HG02943 (cell line): ENCODE results near the gene STOX2.

Experiments used
- ATAC-seq: cut with Tn5 transposase; IDR thresholded peaks from one replicate; pipeline ENCODE4 v1.9.1; 2021; ENCODE audit warnings: mild to moderate bottlenecking, low read depth, moderate library complexity; ENCODE audit not compliant: unreplicated experiment

The STOX2 gene, protein sequence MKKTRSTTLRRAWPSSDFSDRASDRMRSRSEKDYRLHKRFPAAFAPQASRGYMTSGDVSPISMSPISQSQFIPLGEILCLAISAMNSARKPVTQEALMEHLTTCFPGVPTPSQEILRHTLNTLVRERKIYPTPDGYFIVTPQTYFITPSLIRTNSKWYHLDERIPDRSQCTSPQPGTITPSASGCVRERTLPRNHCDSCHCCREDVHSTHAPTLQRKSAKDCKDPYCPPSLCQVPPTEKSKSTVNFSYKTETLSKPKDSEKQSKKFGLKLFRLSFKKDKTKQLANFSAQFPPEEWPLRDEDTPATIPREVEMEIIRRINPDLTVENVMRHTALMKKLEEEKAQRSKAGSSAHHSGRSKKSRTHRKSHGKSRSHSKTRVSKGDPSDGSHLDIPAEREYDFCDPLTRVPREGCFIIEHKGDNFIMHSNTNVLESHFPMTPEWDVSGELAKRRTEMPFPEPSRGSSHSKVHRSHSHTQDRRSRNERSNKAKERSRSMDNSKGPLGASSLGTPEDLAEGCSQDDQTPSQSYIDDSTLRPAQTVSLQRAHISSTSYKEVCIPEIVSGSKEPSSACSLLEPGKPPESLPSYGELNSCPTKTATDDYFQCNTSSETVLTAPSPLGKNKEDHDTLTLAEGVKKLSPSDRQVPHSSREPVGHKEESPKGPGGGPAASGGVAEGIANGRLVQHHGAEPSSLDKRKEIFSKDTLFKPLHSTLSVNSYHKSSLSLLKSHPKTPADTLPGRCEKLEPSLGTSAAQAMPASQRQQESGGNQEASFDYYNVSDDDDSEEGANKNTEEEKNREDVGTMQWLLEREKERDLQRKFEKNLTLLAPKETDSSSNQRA (N-terminal part only)

DNA sequence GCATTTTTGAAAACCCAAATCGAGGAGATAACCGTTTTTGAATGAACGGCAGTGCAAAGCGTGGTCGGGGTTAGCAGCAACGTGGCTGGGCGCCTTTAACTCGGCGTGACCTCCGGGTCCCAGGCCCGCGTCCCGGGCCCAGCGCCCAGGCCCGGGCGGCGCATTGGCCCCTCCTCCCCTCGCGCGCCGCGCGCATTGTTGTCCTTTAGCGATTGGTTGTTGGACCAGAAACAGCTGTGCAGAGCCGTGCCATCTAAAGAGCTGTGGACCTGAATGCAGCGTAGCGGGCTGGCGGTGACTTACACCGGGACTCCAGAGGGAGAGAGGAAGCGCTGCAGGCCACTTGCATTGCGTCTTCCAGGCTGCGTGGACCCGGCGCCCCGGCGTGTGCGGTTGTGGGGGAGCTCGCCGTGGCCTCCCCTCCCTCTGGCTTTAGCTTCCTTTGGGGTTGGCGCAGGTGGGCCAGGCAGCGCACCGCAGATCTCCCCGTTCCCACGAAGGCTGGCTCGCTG lies at the start of gene STOX2:
Gene STOX2 (plus strand): TSS at position 227 of the 512 bp plus-strand sequence. CDS start 1,484 bp downstream, outside the sequence.
- no peak for ATAC-seq

DNA sequence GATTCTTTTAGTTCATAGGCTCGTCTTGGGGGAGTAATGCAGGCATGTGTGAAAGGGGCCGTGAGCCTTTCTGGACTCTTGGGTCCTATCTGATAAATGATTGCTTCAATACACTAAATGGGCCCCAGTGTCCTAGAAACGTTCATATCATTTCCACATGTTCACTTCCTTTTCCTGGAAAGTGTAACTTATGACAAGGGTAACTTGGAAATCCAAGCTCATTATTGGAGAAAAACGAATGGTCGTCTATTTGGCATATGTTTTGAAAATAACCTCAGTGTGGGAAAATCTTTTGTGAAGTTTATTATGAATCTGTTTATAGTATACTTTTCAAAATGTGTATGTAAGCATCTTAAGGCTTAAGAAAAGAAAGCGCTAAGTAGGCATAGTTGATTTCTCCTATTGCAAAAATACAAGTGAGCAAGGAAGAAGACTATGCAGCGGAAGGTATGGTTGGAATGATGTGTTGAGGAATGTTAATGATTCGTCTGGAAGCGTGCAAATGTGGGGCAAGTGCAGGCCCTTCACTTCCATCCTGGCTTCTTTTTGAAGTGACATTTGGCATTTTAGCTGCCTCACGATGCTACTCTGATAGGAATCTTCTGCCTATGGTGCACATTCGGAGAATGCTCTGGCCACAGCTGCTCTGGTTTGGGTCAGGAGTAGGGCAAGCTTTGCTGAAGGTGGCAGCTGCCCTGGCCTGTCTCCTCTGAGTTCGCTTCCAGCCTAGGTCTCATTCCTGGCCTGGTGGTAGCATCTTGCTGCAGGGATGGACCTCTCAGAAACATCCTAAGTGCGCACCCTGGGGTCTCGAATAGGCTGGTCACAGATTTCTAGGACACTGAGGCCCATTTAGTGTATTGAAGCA lies 49.5 kb upstream of the STOX2 start:
- ATAC-seq = no peak

DNA sequence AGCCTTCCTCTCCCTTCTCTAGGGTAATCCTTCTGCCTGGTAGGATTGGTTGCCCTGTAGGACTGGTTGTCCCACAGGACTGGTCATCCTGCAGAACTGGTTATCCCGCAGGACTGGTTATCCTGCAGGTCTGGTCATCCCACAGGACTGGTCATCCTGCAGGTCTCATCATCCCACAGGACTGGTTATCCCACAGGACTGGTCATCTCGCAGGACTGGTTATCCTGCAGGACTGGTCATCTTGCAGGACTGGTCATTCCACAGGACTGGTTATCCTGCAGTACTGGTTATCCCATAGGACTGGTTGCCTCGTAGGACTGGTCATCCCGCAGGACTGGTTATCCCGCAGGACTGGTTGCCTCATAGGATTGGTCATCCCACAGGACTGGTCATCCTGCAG lies 48.1 kb upstream of the STOX2 start:
- no peak for ATAC-seq

DNA sequence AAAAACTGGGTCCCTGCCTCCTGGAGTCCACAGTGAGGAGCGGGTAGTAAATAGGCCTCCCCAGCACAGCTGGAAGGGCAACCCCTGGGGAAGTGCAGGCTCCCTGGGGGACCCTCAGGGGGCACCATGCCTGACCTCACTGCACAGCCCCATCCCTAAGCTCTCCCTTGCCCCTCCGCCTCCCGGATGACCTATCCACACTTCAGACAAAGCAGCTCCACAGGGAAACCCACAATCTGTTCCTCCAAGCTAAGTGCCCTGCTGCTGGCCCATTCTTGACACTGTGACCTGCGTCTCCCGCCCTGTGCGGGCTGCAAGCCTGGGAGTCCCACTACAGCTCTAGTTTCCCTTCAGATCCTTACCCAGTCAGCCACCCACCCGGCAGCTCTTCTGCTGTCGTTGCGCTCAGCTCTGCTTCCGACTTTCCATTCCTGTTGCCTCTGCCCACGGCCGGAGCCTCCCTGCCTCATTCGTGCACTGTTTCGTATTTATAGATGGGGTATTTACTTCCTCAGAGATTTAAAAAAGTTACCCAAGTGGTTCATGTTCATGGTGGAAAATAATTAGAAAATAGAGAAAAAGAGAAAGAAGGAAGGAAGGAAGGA lies 47.0 kb upstream of the STOX2 start:
- ATAC-seq = no peak

DNA sequence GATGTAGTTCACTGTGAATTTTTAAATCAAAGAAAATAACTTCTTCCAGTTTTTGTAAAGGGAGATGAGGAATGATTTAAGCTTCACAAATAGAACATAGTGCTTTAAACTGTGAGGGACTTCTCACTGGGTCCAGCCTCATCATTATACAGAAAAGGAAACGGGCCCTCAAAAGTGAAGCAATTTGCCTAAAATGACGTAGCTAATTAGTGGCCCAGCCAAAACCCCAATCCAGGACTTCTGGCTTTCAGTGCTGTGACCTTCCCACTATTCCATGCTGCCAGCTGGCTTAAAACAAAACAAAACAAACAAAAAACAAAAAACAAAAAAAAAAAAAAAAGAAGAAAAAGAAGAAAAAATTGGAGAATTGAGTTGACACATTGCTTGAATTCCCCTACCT lies 45.0 kb upstream of the STOX2 start:
- ATAC-seq = no peak

DNA sequence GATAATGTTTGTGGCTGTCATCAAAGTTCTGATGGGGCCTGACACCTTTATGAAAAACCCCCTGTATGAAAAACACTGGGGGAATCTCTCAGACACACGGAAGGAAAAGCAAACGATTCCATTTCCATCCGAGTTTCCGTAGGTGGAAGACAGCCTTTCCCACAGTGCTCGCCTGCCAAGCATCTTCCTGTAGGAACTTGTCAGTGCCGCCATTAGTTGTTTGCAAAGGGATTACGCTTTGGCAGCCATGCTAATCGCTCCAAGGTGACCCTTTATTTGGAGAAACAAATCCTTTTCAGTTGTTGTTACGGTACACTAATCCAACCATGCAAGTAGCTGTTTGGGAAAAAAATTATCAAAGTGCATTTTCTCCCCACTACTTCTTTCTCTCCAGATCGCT lies 44.4 kb upstream of the STOX2 start:
- no peak for ATAC-seq

DNA sequence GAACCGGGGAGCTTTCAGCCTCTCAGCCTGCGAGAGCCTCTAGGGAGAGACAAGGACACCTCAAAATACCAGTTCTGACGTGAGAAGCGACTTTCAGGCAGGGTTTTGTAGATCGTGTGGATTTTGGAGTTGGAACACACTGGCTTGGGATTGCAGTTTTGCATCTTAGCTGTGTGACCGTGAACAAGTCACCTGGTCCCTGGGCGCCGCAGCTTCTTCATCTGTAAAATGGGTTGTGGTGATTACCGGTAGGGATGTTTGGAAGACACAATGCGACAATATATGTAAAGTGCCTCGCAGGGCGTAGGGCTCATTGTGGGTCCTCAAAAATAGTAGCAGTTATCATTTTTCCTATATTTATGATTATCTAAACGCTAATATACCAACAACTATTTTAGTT lies 43.7 kb upstream of the STOX2 start:
- no peak for ATAC-seq

DNA sequence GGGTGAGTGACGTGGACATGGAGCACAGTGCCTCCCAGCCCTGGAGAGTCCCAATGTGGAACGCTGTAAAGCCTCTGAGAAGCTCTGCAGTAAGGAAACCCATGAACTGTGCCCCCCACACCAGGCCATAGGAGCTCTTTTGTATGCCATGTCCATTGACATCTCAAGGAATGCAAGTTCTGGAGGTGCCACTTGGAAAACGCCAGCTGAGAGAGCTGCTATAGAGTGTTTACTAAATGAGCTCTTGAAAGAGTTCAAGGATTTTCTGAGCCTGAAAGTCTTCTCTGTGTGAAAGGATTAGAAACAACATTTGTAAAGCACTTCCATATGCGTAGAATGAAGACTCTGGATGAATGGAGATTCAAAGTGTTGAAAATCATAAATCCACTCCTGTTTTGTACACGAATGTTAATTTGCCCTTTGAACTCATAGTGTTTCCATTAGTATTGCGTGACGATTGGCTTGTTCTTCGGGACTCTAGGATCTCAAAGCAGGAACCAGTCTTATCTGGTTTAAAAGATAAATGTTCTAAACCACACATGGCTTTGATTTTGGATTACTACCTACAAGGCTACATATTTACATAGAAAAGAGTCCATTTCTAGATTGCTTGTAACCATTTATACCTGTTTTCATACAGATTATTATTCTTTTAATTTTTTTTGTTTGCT lies 41.8 kb upstream of the STOX2 start:
- no peak for ATAC-seq

DNA sequence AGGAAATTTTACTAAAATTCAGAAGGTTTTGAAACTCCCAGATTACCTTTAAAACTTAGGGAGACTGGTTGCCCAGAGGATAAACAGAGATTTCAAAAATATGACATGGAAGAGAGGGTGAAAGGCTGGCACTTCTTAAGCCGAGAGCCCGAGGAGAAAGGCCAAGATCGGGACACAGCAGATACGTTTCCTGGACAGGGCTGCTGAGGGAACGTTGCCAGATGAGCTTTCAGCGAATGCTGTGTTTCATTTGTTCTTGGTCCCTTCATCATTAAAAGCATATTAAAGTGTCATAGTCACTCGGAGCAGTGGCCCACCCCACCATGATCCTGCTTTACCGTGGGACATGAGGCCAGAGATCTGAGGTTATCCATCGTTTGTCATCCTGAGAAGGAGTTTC lies 37.9 kb upstream of the STOX2 start:
- ATAC-seq = no peak

DNA sequence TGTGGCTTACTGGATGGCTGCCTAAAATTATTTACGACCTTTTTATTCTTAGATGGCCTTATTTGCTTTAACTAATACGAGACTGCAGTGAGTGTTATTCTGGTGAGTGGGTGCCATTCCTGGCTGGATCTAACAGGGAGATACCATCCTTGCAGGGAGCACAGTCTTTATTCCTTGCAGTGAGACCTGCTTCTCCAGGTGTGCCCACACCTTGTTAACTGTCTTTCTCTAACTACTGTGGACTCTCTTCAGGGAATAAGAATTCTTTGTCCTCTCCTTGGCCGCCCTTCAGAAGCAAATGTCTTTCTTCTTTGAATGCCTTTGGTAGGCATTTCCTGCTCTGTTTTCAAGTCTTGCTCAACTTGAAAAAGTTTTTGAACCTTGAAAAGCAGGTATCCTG lies 34.1 kb upstream of the STOX2 start:
- ATAC-seq = no peak

DNA sequence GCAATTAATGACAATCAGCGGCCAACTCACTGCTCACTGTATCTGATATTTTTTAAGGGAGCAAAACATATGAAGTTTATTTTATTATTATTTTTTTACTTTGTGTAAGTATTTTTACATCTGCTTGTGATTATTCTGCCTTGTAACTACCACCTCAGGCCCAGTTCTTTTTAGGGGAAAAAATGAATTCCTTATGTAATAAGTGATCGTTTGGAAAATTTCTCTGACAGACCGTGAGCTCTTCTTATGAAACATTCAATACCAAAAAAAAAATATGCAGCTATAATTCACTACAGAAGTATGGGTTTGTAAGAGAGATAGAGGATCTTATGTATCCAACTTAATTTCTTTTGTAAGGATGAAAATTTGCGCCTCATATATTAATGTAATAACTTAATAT lies 33.5 kb upstream of the STOX2 start:
- no peak for ATAC-seq

DNA sequence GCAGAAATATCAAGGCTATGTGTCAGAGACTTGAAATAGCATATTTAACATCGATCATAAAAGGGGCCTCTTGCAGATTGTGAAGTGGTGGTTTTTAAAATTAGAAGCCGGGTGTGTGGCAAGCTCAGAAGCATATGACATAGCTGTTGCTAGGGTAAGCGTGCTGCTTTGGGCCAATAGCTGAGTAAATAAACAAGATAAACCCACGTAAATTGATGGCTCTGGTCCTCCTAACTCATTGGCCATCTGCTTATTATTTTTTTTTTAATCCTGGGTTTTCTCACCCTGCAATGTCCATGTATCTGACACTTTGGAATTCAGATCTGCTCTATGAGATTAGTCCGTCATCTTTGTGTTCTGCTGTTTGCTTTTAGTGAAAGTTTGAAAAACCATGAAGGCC lies 32.6 kb upstream of the STOX2 start:
- ATAC-seq = no peak

DNA sequence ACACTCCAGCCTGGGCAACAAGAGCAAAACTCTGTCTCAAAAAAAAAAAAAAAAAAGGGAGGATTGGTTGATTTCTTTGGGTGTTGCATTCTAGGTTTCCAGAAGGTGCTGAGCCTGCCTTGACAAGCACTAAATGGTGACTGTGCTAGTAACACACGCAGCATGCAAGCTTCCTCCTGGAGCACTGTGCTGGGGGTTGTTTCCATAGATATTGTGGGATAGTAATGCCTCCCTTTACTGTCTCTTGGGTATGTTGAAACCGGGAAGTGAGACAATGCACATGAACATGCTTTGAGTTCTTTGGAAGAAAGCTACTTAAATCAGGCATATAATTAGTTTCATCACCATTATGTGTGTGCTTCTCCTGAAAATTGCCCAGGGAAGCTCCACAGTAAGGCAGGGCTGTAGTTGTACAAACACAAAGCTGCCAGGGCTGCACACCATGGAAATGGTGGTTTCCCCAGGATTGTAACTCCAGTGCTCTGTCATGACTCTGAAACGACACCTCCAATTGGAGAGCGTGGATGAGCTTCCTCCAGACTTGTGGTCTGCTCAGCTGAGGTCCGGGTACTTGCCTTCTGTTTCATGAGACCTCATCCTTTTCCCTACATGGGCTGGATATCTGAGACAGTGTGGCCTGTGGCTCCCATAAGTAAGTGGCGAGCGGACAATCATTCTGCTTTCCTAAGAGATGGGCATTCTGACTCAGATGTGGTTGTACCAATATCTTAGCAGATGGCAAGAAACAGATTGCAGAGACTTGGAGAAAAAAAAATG lies 31.5 kb upstream of the STOX2 start:
- no peak for ATAC-seq

DNA sequence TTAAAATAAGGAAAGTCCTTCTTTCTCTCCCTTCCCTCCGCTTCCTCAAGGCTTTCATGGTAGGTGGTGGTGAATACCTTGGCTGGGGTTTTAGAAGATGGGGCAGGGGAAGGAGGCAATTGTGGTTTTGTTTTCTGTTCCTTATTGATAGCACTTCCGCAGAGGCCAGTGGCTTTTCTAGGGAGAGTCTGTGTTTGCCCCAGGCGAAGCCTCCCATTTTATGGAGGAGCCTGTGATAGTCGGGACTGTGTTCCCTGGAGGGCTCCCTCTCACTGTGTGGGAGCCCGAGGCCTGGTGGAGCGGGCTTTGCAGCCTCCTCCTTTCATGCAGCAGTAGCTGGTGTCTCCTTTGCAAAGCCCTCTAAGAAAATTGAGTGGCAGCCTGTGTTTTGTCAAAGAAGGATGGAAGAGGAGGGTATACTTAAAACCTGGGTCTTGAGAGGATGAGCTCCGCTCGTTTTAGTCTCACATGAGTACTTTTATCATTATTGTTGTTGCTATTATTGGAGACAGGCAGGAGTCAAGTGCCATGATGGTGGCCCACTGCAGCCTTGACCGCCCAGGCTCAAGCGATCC lies 29.8 kb upstream of the STOX2 start:
- ATAC-seq = no peak

DNA sequence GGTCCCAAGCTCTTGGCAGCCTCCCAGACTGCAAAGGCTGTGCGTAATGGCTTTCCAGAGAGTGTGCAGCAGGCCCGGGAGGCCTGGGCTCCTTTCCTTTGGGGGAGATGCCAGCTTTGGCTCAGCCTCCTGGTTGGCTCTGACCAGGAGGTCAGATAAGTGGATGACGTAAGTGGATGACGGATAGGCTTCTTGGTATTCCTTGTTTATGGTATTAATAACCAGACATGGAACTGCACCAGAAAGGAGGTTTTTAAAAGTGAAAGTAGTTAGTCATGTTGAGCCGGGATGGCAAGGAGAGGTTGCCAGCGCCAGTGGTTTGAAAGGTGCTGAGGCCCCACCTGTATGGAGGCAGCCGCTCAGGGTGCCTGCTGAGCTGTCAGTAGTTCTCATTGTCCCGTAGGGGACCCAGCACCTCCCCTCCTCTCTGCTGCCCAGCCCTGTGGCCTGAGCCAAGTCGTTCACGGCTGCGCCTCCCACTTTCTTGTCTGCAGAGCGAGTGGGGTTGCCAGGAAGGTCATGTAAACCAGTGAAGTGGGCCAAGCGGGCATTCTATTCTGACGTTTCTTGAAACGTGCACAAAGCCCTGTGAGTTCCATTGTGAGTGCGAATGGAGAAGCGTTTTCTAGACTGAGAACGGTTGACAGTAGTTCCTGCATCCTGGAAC lies 28.7 kb upstream of the STOX2 start:
- ATAC-seq = no peak

DNA sequence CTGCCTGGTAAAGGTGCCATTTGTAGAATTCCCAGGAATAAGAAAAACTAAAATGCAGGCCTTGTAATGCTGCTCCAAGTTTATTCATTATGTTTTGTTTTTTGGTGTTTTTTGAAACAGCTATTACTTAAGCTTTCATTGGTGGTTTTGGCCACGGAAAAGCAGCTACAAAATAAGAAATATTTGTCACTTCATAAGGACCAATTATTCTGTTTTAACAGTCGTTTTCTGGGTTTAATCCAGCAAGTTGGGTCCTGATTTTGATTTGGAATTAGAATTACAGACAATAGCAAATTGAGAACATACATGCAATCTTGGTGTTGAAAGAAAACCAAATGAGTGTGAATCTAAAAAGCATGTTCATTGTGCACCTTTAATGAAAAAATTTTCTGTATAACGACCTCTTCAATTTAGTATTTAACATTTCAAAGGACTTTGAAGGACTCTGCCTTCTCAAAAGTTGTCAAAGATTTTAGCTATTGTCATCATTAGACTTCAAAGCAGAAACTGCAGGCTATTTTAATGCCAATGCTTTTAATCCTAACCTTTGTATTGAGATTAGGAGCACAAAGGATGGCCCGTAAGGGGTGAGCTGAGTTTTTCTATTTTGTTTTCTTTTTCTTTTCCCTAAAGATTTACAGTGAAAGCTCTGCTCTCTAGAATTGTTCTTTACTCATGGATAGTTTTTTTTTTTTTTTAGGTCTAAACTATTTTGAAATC lies 26.7 kb upstream of the STOX2 start:
- ATAC-seq = no peak

DNA sequence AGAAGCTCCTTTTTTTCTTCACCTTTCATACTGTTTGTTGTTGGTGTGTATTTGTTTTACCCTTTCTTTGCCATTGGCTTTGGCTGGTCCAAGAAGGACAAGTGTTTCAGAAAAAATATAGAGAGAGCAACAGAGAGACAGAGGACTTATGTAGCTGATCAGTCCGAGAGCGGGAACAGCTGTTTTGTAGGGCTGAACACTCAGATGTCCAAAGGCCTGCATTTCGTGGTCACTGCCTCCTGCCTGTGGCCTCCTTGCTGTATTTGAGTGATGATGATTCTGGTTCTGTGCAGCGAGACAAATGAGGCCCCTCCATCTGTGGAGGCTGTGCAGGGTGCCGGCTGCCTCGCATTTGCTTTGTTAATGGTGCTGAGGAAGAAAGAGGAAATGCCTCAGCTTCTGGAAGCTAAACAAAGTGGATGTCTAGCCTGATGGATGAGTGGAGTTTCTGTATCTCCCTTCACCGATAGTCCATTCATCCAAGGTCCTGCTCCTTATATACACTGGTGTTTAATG lies 19.8 kb upstream of the STOX2 start:
- no peak for ATAC-seq
